GM21390 (cell line): ENCODE data around the gene SEMA5A.

Experiments used
- ATAC-seq: cut with Tn5 transposase; IDR thresholded peaks from one replicate; pipeline ENCODE4 v1.9.1; 2021; ENCODE audit not compliant: unreplicated experiment

SEMA5A gene

DNA sequence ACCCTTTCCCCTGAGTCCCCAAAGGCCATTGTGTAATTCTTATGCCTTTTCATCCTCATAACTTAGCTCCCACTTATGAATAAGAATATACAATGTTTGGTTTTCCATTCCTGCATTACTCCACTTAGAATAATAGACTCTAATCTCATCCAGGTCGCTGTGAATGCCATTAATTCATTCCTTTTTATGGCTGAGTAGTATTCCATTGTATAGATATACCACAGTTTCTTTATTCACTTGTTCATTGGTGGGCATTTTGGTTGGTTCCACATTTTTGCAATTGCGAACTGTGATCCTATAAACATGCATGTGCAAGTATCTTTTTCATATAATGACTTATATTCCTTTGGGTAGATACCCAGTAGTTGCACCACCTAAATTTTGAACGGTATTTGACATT lies 101.5 kb downstream of the SEMA5A start:
- ATAC-seq, result no peak

DNA sequence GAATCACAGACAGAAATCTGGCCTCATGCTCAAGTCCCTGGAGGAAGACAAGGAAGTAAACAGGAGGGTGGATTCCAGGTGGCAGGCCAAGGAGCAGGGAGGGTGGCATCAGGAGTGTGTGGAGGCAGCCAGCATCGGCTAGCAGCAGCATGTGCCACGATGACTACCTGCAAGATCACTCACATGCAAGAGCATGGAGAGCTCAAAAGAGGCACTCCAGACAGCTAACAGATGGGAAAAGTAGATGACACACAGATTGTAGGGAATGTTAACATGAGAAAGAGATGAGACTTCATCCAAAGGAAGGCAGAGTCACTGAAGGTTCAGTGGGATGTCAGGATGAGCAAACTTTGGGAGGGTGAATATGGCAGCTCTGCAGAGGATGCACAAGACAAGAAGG lies 104.3 kb downstream of the SEMA5A start:
- ATAC-seq, result no peak

- ATAC-seq, result no peak
Measured at GRCh38 chr5:9440517-9440916, 105.4 kb downstream of the SEMA5A start.

- no peak for ATAC-seq
Measured at GRCh38 chr5:9439531-9440292, 106.2 kb downstream of the SEMA5A start.

GRCh38 chr5:9438596-9439354 lies 107.1 kb downstream of the SEMA5A start:
- no peak for ATAC-seq

GRCh38 chr5:9437741-9438240 lies 108.1 kb downstream of the SEMA5A start:
- ATAC-seq, result no peak

DNA sequence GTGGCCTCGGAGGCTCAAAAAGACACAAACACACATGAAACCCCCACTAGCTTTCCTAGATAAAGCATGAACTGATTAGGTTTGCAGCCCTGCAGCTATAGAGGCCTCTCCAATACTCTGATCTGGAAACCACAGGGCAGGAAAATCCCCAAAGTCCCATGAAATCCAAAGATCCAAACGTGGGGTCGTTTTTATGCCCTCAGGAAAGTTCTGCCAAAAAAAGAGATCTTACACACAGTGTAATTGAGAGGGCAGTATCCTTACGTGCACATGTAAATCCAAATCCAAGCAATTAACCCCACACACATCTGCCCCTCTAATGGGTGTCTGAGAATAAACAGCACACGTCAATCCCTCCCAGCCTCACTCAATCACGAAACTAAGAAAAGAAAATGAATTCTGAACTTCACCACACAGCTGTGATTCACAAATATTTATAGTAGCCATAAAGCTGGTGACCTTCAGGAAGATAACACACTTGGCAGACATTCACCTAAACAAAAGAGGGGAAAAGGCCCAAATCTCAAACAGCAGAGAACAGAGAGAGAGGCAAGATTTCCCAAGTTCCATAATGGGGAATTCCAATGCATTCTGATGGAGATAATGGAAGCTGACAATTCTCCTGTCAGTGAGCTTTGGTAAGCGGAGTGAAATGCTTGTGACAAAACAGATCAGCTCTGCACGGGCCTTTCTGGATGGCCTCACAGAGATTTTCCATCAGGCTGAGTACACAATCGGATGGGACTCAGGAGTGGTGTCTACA lies 114.2 kb downstream of the SEMA5A start:
- no peak for ATAC-seq

DNA sequence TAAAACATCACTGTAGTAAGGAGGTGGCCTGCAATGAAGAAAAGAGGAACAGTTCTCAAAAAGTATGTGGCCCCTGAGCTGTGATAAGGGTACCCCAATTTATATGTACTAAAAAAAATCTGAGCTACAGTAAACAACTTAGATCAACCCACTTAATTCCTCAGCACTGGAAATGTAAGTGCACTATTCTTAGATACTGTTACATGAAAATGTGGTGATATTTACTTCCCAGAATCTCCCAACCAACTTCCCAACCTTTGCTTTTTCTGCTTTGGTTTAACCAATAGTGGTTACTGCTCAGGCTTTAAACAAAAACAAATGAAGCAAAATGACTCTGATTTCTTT lies 114.8 kb downstream of the SEMA5A start:
- ATAC-seq, result no peak

GRCh38 chr5:9430306-9430705 lies 115.6 kb downstream of the SEMA5A start:
- ATAC-seq, result no peak

DNA sequence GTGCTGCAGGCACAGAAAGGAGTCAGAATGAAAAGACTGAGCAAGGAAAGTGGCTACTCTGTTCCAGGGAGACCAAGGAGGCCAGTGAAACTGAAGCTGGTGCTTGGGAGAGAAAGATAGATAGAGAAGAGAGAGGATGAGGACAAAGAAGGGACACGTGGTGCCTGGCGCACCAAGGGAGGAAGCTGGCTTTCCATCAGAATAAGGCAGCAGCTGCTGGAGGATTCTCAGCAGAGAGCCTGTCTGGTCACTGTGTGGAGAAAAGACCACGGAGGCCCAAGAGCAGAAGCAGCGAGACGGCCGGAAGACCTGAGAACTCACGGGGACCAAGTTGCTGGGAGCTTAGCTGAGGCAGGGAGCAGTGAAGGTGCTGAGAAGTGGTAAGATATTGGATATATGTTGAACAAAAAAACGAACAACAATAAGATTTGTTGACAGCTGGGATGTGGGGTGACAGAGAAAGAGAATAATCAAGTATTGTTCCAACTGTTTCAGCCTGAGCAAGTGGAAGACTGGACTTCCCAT lies 116.1 kb downstream of the SEMA5A start:
- ATAC-seq, result no peak

- ATAC-seq, result peak; percentile 41
Measured at GRCh38 chr5:9428272-9428671, 117.6 kb downstream of the SEMA5A start.

DNA sequence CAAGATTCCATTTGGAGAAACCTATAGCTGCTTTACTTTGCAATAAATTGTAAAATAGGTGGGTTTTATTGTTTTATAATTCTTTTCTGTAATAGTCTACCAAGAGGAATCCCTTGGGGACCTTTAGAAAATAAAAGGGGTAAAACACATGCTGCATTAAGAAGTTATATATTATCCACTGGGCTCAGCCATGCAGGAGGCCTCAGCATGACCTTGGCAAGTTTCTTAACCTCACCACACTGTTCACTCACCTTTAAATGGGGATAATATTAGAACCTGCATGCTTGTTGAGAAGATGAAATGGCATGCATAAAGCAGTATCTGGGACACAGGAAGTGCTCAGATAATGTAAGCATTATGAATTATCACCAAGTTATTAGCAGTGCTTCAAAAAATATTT lies 120.2 kb downstream of the SEMA5A start:
- no peak for ATAC-seq

DNA sequence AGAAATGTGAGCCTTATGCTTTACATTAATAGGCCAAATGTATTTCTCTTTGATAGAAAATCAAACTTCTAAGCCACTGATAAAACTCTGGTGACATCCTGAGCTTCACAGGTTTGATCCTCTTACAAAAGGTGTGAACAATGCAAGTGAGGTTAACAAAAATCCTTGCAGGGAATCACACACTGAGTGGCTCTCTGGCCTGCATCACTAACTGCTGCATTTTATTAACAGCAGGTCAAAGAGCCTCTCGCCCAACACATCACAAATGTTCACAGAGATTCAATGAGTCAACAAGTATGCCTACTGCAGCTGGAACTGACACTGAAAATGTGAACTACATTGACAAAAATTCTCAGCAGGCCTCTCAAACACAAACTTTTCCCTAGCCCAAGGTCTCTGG lies 122.3 kb downstream of the SEMA5A start:
- no peak for ATAC-seq

DNA sequence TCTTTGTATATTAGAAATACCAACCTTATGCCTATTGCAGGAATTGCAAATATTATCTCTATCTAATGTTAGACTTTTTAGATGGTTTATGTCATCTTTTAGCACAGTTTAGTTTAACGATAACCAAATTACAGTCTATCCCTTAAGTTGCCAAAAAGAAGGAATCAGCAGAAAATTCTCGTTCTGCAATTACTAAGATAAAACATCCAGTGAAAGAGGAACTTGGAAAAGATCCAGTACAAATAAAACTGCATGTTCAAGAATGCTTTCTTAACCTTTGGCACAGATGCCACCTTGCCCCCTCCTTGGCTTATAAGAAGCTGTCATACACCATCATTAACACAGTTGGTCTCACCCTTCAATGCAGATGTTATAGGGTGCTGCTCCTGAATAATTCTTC lies 124.0 kb downstream of the SEMA5A start:
- no peak for ATAC-seq

DNA sequence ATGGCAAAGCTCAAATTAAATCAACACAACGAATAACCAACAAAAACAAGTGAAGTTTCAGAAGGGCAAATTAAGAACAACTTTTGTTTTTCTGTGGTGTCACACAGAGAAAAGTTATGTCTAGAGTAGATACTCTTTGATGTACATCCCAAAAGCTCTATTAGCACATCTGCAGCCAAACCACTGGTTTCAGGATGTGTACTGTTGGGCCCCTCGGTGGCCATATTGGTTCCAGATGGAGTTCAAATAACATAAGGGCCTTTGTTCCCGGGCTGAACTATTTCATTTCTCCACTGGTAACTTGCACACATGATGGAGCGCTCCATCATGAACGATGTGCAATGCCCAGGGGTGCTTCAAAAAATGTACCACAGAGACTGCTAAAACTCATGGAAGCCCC lies 126.1 kb downstream of the SEMA5A start:
- ATAC-seq, result no peak

- ATAC-seq, result no peak
Measured at GRCh38 chr5:9415566-9415965, 130.3 kb downstream of the SEMA5A start.

GRCh38 chr5:9415091-9415490 lies 130.8 kb downstream of the SEMA5A start:
- ATAC-seq, result no peak

- ATAC-seq, result no peak
Measured at GRCh38 chr5:9411142-9411541, 134.7 kb downstream of the SEMA5A start.

- ATAC-seq, result no peak
Measured at GRCh38 chr5:9409413-9409960, 136.4 kb downstream of the SEMA5A start.

- no peak for ATAC-seq
Measured at GRCh38 chr5:9408964-9409363, 136.9 kb downstream of the SEMA5A start.

DNA sequence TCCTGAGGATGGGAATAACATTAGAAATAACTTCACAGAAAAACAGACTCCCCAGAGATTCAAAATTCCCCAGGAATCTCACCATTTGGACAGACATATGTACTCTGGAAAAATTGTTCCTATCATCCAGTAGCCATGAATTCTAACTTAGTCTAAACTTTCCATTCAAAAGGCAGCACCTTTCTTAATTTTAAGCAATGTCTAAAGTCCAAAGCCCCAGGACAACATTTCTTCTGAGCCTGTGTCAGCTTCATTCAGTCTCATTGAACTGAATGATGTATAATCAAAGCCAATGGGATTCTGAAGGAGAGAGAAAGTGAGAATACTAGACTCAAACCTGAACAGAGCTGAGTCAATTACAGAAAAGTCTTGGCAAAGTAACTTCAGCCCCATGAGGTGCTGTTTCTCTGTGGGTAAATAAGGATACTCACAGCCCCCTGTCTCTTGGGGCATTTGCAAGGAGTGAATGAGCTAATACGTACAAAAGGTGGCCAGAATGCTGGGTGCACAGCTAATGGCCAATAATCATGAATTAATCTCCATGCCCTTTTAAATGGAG lies 140.6 kb downstream of the SEMA5A start:
- peak; percentile 77 for ATAC-seq
